Stimulated activated CD4-positive, alpha-beta T cell treated with anti-CD3 and anti-CD28 coated beads, Interleukin-2, amount 100 ng/mL, for 4 hours (primary cell): ENCODE measurements around the gene OSBPL5.
A peak's percentile ranks its signal among the peaks of the same experiment; 100 is the strongest.

Experiments
- DNase-seq: peaks from one replicate; pipeline ENCODE4 v3.0.0-alpha.2; 2020; ENCODE audit warnings: low read depth

The OSBPL5 gene, protein sequence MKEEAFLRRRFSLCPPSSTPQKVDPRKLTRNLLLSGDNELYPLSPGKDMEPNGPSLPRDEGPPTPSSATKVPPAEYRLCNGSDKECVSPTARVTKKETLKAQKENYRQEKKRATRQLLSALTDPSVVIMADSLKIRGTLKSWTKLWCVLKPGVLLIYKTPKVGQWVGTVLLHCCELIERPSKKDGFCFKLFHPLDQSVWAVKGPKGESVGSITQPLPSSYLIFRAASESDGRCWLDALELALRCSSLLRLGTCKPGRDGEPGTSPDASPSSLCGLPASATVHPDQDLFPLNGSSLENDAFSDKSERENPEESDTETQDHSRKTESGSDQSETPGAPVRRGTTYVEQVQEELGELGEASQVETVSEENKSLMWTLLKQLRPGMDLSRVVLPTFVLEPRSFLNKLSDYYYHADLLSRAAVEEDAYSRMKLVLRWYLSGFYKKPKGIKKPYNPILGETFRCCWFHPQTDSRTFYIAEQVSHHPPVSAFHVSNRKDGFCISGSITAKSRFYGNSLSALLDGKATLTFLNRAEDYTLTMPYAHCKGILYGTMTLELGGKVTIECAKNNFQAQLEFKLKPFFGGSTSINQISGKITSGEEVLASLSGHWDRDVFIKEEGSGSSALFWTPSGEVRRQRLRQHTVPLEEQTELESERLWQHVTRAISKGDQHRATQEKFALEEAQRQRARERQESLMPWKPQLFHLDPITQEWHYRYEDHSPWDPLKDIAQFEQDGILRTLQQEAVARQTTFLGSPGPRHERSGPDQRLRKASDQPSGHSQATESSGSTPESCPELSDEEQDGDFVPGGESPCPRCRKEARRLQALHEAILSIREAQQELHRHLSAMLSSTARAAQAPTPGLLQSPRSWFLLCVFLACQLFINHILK

DNA sequence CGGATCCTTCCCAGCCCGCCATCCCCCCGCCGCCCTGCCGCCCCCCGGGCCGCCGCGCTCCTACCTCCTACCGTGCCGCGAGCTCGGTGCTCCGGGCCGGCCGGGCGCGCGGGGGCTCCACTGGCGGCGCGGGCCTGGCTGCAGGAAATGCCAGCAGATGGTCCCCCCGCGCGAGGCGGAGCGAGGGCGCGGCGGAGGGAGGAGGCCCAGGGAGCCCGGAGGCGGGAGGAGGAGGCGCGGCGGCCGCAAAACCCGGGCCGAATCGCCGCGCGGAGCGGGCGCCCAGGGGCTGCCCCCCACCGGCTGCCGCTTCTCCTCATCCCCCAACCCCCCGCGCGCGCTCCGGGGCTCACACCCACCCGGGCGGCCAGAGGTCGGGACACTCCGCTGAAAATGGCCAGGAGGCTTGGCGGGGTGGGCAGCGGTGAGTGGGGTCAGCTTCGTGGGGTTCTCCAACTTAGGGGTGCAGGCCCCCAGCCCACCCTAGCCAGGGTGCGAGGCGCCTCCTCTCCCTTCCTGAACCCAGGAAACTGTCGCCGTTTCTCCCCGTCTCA, at the start of gene OSBPL5:
OSBPL5 (minus strand) TSS at position 159 of the 554 bp plus-strand sequence. CDS start 36,162 bp downstream, outside the sequence.
- peak; percentile 16 for DNase-seq

DNA sequence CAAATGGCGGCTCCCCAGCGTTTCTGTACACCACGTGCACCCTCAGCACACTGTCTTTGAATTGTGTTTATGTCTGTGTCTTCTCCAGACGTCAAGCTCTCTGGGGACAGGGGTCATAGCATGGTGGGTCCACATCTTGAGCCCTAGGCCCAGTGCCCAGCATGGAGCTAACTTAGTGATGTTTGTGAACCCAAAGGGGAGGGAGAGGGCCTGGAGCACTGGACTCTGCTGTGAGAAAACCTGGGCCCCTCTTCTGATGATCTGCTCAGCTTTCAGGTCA, 49.2 kb upstream of the OSBPL5 start:
- no peak for DNase-seq

DNA sequence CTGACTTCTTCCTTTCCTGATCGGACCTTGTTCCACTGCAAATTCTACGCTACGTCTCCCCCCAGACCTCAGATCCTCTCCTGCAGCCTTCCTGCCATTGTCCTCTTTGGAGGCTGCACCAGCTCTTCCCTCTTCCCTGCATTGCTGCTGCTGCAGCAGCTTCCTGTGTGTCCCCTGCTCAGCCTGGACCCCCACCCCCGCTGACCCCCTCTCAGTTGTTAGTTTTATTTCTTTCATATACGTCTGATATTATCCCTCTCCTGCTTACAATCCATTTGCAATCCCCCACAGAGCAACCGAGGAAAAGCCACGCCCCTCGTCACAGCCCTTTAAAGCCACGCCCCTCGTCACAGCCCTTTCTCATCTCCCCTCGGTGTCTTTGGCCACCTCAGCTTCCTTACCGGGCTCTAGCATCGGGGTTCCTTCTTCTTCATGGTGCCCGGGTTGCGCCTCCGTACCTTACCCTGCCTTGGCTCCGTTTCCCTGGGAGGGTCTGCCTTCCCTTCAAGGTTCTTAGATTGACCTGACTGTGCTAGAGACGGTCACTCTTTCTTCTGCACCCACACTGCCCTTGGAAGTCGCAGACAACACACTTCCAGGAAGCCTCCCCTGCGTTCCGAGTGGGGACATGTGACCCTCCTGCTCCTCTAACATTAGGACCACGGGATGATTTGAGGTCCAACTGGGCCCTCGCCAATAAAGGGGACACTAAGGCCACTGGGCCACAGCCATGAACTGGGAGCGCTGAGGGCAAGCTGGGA, 48.7 kb upstream of the OSBPL5 start:
- no peak for DNase-seq

DNA sequence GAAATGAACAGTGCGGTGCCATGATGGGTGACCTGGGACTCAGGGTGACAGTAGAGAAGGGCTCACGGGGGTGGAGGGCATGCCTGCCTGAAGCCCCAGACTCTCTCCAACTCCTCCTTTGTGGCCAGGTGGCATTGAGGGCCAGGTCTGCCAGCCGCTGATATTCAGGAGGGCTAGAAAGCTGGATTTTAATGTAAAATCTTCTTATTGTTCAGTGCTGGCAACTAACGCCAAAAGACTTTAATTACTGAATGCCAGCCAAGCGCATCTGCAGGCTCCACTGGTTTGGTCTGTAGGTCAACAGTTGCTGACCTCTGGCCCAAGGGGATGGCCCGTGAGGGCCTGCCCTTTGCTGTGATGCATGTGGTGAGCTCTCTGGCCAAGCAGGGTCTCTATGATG, 43.2 kb upstream of the OSBPL5 start:
- no peak for DNase-seq

DNA sequence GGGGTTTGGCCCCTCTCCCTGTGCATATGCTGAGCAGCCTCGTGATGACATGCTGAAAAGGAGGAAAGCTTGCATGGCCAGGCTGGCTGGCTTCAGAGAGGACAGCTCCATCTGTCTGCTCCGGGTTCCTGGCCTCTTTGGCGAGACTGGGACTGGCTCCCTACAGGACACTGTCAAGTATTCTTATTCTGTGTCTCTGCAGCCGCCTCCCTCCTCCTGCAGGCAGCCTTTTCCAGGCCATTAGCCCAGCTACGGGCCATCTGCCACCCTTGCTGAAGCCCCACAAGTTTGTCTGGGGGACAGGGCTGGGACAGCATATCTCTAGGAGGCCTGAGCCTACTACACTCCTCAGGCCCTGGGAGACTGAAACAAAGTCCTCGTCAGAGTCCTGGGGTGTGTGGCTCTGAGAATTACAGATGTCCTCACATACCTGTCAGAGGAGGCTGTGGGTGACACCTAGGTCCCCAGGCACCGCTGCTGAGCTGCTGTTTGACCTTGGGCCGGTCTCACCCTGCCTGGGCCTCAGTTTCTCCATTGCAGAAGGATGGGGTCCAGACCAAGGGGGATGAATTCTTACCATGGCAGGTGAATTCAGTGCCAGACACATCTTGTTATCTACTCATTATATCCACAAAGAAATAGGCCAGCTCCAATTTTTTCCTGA, 42.5 kb upstream of the OSBPL5 start:
- no peak for DNase-seq

DNA sequence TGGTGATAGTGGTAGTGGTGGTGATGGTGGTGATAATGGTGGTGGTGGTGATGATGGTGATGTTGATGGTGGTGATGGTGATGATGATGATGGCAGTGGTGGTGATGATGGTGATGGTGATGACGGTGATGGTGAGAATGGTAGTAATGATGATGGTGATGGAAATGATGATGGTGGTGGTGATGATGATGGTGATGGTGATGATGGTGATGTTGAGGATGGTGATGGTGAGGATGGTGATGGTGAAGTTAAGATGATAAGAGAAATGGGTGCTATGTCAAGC, 41.8 kb upstream of the OSBPL5 start:
- DNase-seq = no peak

DNA sequence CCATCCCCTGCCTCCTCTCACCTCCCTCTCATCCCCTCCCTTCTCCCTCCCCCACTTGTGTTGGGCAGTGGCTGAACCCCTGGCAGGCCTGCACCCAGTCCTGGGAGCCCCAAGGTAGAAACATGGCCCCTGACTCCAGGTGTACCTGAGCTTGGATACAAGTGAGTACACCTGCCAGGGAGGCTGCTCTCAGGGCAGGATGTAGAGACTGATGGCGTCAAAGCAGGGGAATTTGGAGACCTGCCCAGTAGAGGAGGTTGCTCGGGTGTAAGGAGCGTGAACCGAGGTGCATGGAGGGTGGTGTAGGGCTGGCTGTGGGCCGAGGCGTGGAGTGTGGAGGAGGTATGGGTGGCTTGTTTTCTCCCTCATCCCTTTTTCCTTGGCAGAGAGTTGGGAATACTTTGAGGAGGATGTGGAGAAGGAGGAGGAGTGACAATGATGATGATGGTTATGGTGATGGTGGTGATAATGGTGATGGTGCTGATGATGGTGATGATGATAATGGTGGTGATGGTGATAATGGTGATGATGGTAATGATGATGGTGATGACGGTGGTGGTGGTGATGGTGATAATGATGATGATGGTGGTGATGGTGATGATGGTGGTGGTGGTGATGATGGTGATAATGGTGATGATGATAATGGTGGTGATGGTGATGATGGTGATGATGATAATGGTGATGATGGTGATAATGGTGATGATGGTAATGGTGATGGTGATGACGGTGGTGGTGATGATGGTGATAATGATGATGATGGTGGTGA, 41.2 kb upstream of the OSBPL5 start:
- DNase-seq = no peak

DNA sequence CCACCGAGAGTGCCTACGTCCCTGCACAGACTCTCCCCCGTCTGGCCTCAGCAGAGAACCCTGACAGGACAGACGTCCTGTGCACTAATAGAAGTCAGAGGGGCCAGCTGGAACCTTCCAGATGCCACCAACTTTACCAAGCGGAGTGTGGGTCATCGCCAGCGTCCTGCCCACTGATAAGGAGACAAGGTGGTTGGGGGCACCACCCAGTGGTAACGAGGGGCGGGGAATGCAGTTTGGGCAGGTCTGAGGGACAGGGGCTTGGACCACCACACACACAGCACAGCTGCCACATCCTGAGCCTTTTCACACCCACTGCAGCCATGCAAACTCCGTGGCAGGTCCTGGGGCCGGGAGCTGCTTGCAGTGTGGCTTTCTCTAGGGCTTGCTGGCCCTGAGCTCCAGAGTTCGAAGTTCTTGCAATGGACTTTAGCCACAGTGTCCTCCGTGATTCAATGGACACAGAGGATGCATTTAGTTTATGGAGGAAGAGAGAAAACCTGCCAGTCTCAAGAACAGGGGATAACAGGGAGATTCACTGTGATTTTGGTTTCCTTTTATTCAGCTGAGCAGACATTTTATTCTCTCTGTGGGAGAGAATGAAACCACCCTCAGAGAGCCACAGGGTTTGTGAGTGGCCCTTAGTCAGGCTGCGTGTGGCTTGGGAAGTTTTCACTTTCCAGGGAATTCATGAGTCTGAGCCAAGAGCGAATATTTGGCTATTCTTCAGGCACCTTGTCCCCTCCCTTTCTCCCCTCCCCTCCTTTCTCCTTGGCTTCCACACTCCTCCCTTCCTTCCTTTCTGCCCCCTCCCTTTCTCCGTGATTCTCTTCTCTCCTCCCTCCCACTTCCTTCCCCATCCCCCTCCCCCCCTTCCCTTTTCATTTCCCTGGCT, 40.4 kb upstream of the OSBPL5 start:
- no peak for DNase-seq

DNA sequence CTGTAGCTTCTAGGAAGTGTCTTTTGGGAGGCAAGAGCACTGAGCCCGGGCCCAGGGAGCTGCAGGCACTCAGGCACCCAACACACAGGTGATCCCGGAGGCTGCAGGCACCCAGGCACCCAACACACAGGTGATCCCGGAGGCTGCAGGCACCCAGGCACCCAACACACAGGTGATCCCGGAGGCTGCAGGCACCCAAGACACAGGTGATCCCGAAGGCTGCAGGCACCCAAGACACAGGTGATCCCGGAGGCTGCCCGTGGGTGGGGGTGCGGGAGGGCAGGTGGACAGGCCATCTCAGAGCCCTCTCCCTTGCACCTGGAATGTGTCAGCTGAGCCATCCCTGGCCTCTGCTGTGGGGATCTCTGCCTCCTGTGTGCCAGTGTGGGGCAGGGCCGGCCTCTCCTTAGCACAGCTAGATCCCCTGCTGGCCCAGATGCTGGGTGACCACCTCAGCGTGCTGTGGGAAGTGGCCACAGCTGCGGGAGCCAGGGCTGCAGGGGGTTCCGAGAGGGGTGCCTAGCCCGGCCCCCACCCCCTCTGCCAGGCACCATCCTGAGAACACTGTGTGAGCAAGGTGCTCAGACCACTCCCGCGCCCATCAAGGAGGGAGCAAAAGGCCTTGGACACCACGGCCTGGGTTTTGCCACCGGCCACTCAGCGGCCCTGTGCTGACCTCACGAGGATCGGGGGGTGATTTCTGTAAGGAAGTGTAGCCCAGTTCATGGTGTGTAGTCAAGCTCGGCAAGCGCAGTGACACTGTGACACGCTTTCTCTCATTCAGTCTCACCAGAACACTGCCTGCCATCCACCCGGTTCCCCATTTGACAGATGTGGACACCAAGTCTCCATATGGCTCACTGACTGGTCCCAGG, 39.3 kb upstream of the OSBPL5 start:
- DNase-seq = no peak

DNA sequence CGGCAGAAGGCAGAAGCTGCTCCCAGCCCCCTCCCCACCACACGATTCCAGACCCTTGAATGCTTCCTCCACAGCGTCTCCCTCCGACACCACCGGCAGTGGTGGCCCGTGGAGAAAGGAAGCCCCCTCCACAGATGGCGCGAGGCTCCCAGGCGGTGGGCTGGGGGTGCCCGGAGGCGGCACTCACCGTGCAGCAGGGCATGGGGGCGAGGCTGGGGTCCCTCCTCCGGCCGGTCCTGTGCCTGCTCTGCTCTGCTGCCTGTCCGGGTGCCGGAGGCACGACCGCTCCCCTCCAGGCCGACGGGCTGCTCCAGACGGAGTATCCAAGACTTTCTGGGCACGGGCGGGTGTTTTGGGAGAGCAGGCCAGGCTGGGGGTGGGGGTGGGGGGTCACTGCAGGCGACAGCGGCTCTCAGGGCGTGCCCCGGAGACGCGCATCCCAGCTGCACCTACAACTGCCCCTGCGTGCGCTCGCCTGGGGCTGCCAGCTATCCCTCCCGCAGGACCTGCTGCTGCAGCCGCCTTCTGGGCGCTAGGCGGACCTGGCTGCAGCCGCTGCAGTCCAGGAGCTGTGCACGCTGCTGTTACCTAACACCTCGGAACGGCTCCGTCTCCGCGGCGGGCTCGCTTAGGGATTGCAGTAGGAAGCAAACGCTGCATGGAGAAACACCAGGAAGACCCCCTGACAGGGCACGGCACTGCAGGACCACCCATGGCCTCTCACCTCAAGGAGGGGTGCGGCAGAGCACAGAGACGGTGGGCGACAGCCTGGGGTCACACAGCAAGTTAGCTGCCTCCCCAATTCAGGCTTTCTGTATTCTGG, 38.3 kb upstream of the OSBPL5 start:
- DNase-seq = no peak

DNA sequence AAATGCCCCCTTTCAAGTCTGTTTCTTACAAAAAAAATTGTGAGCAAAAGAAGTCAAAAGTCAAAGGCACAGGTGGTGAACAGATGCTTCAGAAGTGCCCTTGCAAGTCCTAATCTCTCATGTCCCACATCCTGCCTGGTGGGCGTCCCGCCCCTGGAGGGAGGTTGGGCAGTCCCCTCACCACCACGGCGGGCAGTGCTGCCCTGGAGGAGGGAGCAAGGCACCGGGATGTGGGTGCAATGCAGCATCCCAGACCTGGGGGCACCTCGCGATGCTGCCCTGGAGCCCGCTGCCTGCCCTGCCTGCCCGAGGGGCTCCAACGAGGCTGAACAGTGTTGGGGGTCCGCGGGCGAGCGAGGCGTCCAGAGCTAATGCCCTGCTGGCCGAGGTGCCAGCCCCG, 37.6 kb upstream of the OSBPL5 start:
- DNase-seq = no peak

DNA sequence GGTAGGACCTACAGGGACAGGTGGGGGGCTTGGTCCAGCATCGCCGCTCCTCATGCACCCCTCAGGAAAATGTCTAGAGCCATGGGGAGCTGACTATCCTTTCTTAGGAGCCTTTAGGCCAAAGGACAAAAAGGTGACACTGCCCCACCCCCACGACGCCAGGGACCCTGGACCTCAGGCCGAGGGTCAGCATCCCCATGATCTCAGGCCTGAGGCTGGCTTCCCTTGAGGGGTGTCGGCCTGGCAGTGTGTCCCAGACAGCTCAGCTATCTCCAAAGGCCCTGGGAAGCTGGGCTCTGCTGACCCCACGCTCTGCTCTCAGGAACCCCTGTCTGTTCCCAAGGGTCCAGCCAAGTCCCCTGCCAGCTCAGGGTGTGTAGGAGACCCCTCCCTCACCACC, 37.2 kb upstream of the OSBPL5 start:
- no peak for DNase-seq

DNA sequence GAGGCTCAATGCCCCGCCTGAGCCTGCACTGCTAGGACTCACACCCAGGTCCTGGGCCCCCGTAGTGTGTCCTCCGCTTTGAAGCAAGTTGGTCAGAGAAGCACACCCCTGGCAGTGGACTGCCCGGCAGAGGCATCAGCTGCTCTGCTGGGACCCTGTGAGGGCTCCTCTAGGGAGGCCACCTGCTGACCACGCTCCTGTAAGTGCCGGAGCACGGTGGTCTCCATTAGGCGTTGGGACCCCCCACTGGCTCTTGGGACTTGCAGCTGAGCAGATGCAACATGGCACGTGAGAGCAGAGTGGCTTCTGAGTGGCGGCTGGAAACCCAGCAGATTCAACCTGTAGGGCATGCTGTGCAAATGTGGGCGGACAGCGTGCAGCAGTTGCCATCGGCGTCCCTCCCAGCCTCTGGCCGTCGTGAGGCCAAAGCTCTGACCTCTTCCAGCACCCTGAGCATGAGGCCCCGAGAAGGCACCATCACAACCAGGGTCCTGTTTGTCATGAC, 36.6 kb upstream of the OSBPL5 start:
- no peak for DNase-seq

DNA sequence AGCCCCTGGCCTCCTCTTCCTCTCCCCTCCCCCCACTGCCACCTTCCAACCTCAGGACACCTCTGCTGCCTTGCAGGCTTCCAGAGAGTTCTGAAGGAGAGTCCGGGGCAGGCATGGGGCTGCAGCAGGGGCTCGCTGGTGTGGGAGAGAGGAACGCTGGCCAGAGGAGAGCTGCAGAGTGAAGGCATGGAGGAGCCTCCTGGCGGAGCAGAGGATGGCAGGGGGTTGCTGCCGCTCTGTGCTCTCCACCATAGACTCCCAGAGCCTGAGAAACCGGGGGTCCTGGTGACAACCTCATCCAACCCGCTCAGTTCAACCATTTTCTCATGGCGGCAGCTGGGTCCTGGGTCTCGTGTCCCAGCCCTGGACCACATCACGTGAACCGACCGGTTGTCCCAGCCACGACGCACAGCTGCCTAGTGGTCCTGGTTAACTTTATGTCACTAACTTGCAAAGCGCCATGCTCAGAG, 36.0 kb upstream of the OSBPL5 start:
- DNase-seq = no peak

DNA sequence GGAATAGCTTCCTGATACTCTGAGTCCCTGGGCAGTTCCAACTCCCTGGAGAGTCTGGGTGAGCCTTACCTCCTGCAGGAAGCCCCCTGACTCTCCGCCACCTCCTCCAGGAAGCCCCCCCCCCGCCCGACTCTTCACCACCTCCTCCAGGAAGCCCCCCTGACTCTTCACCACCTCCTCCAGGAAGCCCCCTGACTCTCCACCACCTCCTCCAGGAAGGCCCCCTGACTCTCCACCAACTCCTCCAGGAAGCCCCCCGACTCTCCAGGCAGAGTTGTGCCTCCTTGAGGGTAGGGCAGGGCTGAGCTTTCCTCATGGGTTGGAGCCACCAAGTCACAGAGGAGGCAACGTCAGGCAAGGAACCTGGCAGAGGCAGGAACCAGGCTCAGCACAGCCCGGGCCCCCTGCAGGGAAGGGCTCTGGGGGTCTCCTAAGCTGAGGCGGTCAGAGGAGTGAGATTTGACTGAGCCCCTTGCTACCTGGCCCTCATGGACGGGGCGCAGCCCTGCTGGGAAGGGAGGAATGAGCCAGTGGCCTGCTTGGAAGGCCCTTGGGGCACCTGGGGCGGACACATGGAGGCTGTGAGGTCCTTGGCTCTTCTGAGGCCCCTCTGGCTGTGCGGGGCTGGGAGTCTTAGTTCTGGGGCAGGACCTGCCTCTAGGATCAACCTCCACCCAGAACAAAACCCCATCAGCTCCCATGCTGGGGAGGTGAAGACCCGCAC, 35.4 kb upstream of the OSBPL5 start:
- DNase-seq = no peak

DNA sequence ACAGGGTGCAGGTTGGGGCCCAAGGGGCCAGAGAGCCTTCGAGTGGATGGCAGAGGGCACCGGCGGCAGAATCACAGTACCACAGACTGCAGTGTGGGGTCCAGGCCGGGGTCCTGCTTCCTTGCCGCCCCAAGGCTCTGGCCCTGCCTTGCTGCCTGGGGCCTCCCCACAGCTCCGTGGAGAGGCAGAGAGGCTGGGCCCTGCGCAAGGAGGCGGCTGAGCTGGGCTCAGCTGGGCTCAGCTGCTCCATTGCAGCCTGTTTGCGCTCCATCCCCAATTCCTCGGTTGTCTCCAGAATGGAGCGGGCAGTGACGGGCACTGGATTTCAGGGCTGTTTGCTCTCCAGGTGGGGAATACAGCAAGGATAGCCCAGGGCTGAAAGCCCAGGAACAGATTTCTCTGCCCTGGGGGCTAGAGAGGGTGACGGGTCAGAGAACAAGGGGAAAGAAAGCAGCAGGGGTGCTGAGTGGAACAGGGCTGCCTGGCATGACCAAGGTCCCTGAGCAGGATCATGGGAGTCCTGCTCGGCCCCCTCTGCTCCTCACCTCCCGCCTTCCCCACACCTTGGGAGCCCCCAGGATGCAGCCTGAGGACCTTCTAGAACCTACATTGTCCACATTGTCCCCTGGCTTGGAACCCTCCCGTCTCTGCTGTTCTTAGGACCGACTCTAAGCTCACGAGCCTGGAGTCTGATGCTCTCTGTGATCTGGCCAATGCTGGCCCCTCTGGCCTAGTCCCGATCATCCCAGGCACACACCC, 34.6 kb upstream of the OSBPL5 start:
- DNase-seq = no peak

DNA sequence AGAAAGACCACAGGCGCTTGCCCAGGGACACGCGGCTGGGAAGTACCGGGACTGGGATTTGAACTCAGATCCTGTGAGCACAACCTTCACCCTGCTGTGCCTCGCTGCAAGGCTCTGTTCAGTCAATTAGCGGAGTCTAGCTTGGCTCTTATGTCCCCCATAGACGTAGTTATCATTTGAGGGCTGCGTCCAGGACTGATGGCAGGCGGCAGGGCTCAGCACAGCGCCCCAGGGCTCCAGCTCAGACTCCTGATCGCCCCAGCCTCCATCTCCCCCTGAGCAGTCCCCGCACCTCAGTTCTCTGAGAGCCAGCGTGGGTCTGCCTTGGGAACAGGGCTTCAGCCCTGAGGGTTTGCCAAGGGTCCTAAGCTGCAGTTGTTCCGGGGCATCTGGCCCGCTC, 33.7 kb upstream of the OSBPL5 start:
- DNase-seq = no peak
